CMK (cell line): ENCODE measurements around the gene PDZD8.
"Not testable (repeated sequence)": the region's sequence is repeated elsewhere in the genome, so short reads cannot be mapped to it uniquely, and the experiment has no call there.

Experiments
- DNase-seq: peaks from one replicate; pipeline ENCODE4 v3.0.0-alpha.2; 2010; ENCODE audit warnings: low read depth

PDZD8 gene

DNA sequence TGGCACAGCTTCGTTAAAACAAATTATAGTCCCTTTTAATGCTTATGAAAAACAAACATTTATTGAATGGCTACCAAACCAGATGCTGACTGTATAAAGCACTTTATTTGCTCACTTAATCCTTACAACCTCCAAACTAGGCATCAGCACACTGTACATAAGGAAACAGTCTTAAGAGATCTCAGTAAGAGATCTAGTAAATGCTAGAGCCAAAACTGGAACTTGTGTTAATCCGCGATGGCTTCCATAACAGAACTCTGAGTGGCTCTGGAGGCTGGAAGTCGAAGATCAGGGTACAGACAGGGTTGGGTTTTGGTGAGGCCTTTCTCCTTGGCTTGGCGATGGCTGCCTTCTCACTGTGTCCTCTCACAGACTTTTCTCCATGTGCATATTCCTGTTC is 27.0 kb downstream of the PDZD8 start:
- DNase-seq = no peak

DNA sequence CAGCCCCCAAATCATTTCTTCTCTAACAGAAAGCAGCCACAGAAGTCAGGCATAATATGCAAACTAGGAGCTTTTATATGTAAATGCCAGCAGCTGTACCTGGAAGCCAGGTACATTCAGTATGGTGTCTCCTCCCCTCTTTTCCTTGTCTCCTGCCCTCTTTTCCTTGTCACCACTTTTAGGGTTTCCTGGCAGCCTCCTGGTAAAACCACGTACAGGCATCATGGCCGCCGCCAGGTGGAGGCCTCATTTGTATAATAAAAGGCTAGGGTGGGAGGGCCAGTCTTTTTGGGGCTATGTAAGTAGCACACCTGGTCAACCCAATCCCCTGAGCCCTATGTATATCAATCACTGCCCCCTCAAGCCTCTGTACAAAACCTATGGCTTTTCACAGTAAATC is 28.7 kb downstream of the PDZD8 start:
- DNase-seq = no peak

DNA sequence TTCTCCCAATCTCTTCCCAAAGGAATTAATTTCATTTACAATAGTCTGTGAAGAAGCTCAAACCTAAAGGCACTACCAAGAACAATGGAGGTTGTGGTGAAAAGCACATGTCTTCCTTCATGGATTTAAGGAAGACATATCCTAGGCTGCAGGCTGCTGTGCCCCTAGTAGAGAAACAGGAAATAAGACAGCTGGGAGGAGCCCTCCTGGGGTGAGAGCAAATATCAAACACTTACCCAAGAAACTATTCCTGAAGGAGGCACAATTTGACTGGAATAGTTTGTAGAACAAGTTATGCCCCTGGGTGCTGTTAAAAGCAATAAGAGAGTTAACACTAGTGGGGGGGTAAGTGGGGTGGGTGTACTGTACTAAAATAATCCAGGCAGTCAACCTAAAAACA is 30.1 kb downstream of the PDZD8 start:
- no peak for DNase-seq

DNA sequence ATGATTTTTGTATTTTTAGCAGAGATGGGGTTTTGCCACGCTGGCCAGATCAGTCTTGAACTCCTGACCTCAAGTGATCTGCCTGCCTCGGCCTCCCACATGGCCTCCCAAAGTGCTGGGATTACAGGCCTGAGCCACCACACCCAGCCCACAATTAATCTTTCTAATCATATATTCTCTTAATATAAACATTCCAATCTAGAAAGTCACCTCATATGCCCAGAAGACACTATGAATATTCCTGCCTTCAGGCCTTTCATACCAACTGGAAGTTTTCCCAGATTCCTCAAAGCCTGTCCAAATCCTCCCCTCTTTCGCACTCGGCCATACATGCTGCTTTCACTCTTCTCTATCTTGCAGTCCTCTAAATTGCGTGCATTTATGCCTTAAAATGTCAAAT is 32.6 kb downstream of the PDZD8 start:
- DNase-seq = no peak

DNA sequence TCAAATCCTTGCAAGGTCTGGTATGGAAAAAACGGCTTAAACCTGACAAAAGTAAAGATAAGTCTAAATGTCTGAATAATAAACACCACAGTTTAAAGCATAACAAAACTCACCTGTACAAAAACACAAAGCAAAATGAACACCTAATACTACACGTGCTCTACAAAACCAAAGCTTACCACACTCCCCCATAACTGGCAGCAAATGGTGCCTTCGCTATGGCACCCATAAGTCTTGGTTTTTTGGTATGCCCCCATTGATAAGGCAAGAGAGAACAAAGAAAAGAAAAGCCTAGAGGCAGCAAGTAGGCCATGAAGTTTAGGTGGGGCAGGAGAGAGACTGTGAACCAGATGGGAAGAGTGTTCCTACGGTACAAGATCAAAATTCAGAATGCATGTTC is 34.2 kb downstream of the PDZD8 start:
- DNase-seq = no peak

DNA sequence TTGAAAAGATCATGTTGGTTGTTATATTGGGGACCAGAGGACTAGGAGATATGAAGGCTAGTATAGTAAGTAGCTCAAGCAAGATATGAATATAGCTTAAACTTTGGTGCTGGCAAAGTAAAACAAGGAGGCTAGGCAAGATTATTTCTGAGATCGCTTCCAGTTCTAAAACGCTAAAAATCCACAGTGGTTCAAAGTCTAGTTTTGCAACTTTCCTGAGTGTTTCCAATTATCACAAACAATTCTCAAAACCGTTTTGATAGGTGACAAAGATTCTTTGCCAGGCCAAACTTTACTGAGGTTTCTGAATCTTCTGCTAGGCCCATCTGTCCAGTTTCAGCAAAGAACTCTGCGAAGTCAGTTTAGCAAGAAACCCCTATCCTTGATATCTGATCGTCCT is 35.3 kb downstream of the PDZD8 start:
- no peak for DNase-seq

DNA sequence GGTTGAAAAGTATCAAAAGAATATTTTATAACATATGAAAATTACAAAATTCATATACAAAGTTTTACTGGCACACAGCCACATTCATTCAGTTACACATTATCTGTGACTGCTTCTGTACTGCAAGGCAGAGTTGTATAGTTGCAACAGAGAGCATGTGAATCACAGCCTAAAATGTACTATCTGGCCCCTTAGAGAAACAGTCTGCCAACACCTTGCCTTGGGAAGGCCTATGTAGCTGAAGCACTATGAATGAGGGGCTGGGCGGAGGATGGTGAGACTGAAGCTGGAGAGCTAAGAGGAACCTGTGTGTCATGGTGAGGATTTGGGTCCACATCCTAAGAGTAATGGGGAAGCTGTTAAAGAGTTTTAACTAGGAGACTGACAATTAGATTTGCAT is 35.7 kb downstream of the PDZD8 start:
- DNase-seq = no peak

DNA sequence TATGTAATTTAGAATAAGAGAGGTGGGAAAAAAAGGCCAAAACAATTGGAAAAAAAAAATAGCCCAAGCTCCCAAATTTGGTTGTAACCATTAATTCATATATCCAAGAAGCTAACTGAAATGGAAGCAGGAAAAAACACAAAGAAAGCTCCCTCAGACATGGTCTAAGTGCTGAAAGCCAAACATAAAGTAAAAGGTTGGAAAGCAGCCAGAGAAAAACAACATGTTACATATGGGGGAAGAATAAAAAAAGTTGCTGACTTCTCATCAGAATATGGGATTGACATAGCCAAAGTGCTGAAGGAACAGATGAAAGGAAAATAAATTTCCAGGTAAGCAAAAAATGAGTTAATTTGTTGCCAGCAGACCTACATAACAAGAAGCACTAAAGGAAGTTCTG is 40.3 kb downstream of the PDZD8 start:
- no peak for DNase-seq

DNA sequence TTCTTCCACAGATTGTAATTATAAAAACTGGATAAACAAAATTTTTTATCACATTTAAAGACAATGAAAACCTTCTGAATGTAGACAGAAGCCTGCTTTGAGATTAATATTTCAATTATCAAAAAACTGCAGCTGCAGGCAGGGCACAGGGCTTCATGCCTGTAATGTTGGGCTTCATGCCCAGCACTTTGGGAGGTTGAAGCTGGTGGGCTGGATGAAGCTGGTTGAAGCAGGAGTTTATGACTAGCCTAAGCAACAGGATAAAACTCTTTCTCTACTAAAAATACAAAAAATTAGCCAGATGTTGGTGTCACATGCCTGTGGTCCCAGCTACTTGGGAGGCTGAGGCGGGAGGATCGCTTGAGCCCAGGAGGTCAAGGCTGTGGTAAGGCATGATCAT is 41.2 kb downstream of the PDZD8 start:
- no peak for DNase-seq

DNA sequence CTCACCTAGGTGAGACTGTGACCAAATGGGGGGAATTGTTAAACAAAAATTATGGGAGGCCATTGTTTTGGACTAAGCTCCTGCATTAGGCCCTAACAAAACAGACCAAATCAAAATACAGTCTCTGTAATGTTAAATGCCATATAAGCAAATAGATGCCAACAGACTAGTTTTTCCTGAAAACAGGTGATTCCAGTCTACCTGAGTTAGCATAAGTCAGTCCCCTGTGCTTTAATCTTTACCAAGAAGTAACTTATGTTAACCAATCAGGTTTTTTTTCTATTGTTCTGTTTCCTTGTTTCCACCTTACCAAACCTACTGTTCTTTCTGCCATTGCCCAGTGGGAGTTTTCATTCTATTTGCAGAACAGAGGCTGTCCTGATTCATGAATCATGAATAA is 48.0 kb downstream of the PDZD8 start:
- no peak for DNase-seq

DNA sequence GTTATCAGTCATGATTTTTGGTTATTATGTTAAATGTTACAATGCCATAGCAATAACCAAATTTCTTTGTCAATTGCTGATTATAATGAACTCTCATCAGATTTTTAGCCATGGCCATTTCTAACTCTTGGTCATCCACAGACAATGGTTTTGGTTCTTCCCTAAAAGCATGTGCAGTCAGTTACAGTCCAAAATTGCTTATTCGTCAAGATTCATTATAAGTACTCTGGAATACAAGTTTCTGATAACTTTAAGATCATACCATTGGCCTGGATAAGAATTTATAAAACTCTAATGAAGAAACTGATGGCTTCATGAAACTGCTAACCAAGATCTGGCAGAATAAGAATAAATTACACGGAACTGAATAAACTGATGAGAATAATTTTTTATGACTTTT is 50.9 kb downstream of the PDZD8 start:
- no peak for DNase-seq

DNA sequence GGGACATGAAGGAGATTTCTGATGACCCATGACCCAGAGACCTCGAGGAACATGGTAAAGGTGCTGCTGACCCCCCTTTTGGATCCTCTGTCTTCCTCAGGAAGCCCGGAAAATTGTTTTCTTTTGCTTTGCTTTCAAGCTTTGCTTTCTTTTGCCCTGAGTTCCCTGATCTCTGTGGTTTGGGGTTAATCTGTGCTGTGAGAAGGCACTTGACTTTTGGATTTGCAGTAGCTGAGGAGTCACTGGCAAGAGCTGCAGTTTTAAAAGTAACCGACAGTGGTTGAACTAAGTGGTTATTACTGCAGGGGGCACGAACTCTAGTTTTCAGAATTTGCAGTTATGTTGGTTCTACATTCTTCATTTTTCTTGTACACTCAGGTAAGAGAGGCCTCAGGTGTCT is 53.0 kb downstream of the PDZD8 start:
- no peak for DNase-seq

DNA sequence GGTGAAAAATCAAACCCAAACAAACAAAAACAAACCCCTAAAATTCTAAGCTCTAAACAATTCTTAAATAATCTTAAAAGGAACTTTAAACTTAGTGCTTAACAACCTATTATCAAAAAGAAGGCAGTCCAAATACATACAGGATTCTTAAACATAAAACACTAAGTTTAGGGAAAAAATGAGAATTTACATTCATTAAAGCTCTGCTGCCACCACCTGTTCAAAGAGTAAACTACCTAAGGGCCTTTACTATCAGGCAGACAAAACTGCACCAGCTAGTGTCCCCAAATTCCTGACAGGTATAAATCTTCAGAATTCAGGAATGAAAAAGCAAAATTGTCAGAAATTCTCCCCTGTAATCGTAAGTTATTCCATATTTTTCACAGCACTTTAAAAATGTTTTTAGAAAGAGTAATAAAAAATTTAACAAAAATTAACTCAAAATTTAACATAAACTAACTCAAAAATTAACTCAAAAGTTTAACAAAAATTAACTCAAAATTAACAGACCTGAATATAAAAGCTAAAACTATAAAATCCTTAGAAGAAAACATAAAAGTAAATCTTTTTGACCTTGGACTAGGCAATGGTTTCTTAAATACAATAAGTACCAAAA is 55.1 kb downstream of the PDZD8 start:
- DNase-seq = no peak

DNA sequence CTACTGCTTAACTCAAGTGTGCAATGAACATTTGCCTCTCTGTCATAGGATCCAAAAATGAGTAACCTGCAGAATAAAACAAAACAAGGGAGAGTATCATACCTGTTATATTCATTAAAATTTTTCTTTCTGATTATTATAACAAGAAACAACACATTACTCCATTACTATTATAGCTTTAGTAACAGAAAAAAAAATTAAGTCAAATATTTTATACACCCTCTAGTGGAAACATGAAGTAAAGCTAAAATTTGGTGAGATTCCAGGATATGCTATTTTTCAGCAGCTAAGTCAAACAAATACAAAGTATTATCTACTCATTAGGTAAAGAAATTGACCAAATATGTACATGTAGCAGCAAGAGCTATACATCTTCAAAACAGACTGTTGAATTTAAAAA is 56.3 kb downstream of the PDZD8 start:
- no peak for DNase-seq

DNA sequence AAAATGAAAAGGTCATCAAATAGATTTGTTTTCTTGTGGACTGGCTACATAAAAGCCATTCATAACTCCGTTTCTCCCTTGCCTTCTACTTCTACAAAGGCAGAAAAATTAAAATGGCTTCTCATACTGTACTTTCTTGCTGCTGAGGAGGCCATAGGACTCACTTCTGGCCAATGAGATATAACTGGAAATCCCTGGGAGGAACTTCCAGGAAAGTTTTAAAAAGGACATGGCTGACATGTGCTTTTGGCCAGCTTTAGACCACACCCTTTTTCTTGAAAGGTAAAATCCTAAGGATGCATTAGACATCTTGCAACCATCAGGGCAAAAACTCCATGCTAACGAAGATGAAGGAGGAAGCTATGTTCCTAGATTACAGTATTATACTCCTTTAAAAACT is 58.5 kb downstream of the PDZD8 start:
- DNase-seq = no peak

DNA sequence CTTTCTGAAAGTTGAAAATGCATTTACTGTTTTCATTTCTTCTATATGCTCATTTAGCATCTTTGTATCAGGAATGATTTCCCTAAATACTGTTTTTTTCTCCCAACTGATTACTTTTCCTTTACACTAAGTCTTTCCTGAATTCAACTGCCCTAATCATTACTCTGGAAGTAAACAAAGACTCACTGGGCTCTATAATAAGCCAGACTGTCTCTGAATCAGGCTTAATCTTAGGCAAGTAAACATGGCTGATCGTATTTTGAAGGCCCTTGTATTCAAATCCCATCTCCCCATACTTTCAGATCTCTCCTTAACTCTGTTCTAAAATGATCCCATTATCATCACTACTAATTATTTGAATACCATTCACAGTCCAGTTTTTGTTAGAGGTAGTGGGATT is 61.6 kb downstream of the PDZD8 start:
- DNase-seq = no peak

DNA sequence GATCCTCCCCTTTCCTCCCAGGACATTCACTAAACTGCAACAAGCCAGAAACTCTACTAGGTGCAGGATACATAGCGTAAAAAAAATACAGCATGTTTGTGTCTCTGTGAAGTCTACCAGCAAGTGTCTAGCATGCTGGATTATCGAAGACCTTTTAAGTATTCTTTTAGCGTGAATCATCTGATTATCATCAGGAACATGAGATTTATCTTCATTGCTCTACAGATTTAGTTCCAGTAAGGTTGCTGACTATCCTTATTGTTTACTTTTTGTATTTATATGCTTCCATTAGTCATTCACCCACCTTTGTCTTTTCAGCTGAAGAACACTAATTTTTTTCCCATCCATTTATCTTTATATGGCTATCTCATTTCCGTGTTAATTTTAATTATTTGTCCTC is 62.8 kb downstream of the PDZD8 start:
- no peak for DNase-seq

DNA sequence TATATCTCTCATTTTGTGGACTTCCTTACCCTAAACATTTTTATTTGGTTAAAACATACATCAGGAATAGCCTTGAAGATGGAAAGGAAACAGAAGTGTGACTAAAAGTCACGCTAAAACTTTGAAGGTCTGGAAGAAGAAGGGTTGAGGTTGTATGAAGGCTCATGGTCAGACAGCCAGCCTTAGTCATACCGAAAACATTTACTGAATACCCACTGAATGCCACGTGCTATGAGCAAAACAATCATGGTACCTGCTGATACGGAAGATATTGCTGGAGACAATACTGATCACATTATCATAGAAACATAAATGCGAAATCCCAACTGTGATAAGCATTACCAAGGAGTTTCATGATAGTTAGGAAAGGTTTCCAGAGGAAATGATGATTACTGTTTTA is 64.0 kb downstream of the PDZD8 start:
- DNase-seq = no peak

DNA sequence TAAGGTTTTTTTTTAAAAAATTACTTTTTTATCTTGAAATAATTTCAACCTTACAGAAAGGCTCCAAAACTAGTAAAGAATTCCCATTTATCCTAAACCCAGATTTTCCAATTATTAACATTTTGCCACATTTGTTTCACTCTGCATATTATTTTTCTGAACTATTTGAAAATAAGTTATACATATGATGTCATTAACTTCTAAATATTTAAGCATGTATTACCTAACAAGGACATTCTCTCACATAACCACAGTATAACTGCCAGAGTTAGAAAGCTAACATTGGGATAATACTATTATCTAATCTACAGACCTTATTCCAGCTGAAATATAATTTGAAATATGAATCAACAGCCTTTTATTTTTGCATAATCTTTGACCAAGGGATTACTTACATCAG is 68.6 kb downstream of the PDZD8 start:
- no peak for DNase-seq

DNA sequence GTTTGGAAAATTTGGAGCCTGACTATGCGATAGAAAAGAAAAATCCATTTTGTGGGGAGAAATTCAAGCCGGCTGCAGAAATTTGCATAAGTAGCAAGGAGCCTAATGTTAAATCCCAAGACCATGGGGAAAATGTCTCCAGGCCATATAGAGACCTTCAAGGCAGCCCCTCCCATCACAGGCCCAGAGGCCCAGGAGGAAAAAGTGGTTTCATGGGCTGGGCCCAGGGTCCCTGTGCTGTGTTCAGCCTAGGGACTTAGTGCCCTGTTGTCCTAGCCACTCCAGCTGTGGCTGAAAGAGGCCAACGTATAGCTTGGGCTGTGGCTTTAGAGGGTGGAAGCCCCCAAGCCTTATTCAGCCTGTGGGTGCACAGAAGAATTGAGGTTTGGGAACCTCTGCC is 71.8 kb downstream of the PDZD8 start:
- not testable (repeated sequence) for DNase-seq

DNA sequence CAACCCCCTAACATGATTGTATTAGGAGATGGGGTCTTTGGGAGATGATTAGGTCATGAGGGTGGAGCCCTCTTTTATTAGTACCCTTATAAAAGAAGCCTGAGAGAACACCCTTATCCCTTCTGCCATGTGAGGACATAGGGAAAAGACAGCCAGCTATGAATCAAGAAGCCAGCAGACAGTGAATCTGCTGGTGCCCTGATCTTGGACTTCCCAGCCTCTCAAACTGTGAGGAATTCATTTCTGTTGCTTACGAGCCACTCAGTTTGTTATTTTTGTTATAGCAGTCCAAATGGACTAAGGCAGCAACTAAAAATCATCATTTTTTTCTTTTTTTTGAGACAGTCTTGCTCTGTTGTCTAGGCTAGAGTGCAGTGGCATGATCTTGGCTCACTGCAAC is 74.6 kb downstream of the PDZD8 start:
- no peak for DNase-seq

DNA sequence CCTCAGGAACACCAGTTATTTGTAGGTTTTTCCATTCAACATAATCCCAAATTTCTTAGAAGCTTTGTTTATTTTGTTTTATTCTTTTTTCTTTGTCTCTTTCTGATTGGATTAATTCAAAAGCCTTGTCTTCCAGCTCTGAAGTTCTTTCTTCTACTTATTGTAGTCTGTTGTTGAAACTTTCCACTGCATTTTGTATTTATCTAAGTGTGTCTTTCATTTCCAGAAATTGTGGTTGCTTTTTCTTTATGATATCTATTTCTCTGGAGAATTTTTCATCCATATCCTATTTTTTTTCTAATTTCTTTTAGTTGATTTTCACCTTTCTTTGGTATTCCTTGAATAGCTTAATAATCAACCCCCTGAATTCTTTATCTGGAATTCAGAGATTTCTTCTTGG is 75.8 kb downstream of the PDZD8 start:
- no peak for DNase-seq

DNA sequence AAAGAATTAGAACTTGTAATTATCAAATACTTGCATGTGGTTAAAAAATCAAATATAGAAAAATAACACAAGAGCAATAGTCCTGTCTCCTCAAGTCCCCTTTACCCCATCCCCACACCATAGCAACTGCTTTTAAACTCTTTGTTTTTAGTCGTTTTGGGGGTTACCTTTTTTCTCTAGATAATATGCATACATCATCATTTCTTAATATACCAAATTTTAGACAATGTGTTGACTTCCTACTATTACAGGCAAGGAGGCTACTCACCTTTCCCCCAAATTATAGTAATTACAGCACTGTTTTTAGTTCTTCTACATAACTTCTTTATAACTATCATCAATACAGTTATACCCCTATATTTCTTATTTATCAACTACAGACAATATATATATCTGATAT is 77.0 kb downstream of the PDZD8 start:
- DNase-seq = no peak

DNA sequence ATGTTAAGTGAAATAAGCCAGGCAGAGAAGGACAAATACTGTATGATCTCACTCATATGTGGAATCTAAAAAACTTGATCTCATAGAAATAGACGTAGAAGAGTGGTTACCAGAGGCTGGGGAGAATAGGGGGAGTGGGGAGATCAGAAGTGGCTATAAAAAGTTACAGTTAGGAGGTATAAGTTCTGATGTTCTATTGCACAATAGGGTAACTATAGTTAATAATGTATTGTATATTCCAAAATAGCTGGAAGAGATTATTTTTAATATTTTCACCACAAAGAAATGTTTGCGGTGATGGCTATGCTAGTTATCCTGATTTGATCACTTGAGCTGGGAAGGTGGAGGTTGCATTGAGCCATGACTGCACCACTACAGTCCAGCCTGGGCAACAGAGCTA is 80.5 kb downstream of the PDZD8 start:
- DNase-seq = no peak

DNA sequence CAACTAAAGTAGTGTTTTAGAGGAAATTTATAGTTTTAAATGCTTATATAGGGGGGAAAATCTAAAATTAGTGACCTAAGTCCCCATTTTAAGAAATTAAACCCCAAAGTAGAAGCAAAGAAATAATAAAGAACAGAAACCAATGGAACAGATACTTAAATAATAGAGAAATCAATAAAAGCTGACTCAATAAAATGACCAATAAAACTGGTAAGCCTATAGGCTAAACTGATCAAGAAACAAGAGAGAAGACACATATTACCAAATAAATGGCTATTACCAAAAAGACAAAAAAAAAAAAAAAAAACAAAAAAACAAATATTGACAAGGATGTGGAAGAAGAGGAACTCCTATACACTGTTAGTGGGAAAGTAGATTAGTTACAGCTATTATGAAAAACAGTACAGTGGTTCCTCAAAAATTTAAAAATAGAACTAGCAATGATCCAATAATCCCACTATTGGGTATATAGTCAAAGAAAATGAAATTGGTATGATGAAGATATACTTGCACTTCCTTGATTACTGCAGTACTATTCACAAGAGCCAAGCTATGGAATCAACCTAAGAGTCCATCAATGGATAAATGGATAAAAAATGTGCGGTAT is 81.1 kb downstream of the PDZD8 start:
- no peak for DNase-seq
